ENCODE data around the gene EXOSC10. TPM values are rescaled to one million over a fixed set of nuclear protein-coding genes. Genes with fewer than 3 reads are reported as not detected.

EXOSC10 gene
- polyA plus RNA-seq, 1 of the 3 experiments (the other 2 are of a cell fraction): 62.5 TPM

DNA sequence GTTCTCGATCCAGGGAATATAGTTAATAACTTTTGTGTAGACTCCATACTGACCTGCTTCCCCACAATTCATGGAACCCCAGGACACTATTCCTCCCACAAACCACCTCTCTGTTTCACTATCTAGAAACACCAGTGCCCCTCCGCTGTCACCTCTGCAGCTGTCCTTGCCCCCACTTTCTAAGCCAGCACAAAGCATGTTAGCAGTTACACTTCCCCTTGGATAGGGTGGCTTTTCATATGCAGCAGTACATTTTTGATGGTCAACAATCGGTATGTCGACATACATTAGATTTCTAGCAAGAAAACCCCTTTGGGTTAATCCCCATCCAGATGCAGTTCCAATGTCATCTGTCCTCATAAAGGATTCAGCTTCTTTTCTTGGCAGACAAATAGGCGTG, 72.8 kb downstream of the EXOSC10 start:
- ChIA-PET CTCF (interaction anchor here (1.8 kb wide), 1 partner anchor 11 kb away, joined by 24 read pairs; no protein-coding TSS in a partner anchor), POLR2A (no interaction called here)
- TF ChIP-seq FOSL2 (IDR thresholded peaks at IDR 0.05; ENCODE audit: borderline replicate concordance, low read depth) (no peak), FOXJ3 (CRISPR knock-in tag; IDR thresholded peaks at IDR 0.05) (no peak), TCF12 (IDR thresholded peaks at IDR 0.05) (no peak), YY1 (IDR thresholded peaks at IDR 0.05; ENCODE audit: low read depth) (no peak), NRF1 (IDR thresholded peaks at IDR 0.05; ENCODE audit: low read depth, low read length) (no peak), RFX5 (IDR thresholded peaks at IDR 0.05; ENCODE audit: low read length) (no peak), JUND (IDR thresholded peaks at IDR 0.05) (no peak), TAF1 (IDR thresholded peaks at IDR 0.05; ENCODE audit: borderline replicate concordance, low read depth, low read length) (no peak), NFIC (IDR thresholded peaks at IDR 0.05; ENCODE audit: borderline replicate concordance) (no peak)
- TF ChIP-seq, protein P1, sequence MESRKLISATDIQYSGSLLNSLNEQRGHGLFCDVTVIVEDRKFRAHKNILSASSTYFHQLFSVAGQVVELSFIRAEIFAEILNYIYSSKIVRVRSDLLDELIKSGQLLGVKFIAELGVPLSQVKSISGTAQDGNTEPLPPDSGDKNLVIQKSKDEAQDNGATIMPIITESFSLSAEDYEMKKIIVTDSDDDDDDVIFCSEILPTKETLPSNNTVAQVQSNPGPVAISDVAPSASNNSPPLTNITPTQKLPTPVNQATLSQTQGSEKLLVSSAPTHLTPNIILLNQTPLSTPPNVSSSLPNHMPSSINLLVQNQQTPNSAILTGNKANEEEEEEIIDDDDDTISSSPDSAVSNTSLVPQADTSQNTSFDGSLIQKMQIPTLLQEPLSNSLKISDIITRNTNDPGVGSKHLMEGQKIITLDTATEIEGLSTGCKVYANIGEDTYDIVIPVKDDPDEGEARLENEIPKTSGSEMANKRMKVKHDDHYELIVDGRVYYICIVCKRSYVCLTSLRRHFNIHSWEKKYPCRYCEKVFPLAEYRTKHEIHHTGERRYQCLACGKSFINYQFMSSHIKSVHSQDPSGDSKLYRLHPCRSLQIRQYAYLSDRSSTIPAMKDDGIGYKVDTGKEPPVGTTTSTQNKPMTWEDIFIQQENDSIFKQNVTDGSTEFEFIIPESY (IDR thresholded peaks at IDR 0.05; ENCODE audit: borderline replicate concordance, low read depth): no peak
- H3K4me2 ChIP-seq: no peak overlapping the region
- no peaks in the 10 kb centered on the region for H3K9me2 ChIP-seq
- H3K27me3 ChIP-seq (ENCODE audit: insufficient read depth): no peaks in the 10 kb centered on the region
- DNase-seq: no peak
- H3K4me1 ChIP-seq (ENCODE audit: control insufficient read depth in 1 of 2, insufficient read depth in 2 of 2, low read depth in 1 of 2, low read length in 1 of 2): no peaks in the 10 kb centered on the region
- H3K27ac ChIP-seq (ENCODE audit: low read depth in 2 of 2, low read length in 1 of 2): no peak overlapping the region; a peak in 1 of 4 replicates
- H3K9me3 ChIP-seq: no peaks in the 10 kb centered on the region
- peaks cover 12% of the 10 kb centered on the region for H4K20me1 ChIP-seq (ENCODE audit: insufficient read depth)
- no peak overlapping the region for H3K9ac ChIP-seq
- no peak overlapping the region for H2AFZ ChIP-seq (ENCODE audit: low read depth)
- H3F3A ChIP-seq (replicated peaks; ENCODE audit: insufficient read depth): peaks cover 22% of the 10 kb centered on the region
- 96% methylated on average over 5 of the region's 5 CpGs for WGBS (ENCODE audit: low lambda C conversion rate)
- H3K36me3 ChIP-seq (replicated peaks in 1 of 2; ENCODE audit: control insufficient read depth in 1 of 2, insufficient read depth in 2 of 2, low read length in 1 of 2): peaks cover 53 to 56% of the 10 kb centered on the region in 2 experiments
- H3K4me3 ChIP-seq (ENCODE audit: low read depth in 2 of 2, low read length in 1 of 2): no peak overlapping the region
- H3K79me2 ChIP-seq (ENCODE audit: insufficient read depth): peaks cover 3% of the 10 kb centered on the region; the same call in 1 of the 2 replicates

GRCh38 chr1:11026052-11026451, 73.6 kb downstream of the EXOSC10 start:
- H3K9ac ChIP-seq: no peak overlapping the region
- no peak overlapping the region for H2AFZ ChIP-seq (ENCODE audit: low read depth)
- ChIA-PET POLR2A (no interaction called here), CTCF (interaction anchor here (1.0 kb wide), 1 partner anchor 12 kb away, joined by 3 read pairs; no protein-coding TSS in a partner anchor)
- no peaks in the 10 kb centered on the region for H3K9me2 ChIP-seq
- H3K79me2 ChIP-seq (ENCODE audit: insufficient read depth): peaks cover 7% of the 10 kb centered on the region; the same call in 1 of the 2 replicates
- peaks cover 59 to 65% of the 10 kb centered on the region in 2 experiments for H3K36me3 ChIP-seq (replicated peaks in 1 of 2; ENCODE audit: control insufficient read depth in 1 of 2, insufficient read depth in 2 of 2, low read length in 1 of 2)
- DNase-seq: no peak
- no peaks in the 10 kb centered on the region for H3K9me3 ChIP-seq
- H3K27ac ChIP-seq (ENCODE audit: low read depth in 2 of 2, low read length in 1 of 2): no peak overlapping the region; a peak in 2 of 4 replicates
- H3F3A ChIP-seq (replicated peaks; ENCODE audit: insufficient read depth): peaks cover 26% of the 10 kb centered on the region
- no peak overlapping the region for H3K4me3 ChIP-seq (ENCODE audit: low read depth in 2 of 2, low read length in 1 of 2)
- WGBS (ENCODE audit: low lambda C conversion rate): 93% methylated on average over 1 of the region's 1 CpG
- H3K4me2 ChIP-seq: no peak overlapping the region
- no peaks in the 10 kb centered on the region for H3K4me1 ChIP-seq (ENCODE audit: control insufficient read depth in 1 of 2, insufficient read depth in 2 of 2, low read depth in 1 of 2, low read length in 1 of 2)
- H4K20me1 ChIP-seq (ENCODE audit: insufficient read depth): peaks cover 18% of the 10 kb centered on the region
- H3K27me3 ChIP-seq (ENCODE audit: insufficient read depth): no peaks in the 10 kb centered on the region
- TF ChIP-seq REST (IDR thresholded peaks at IDR 0.05; ENCODE audit: low read depth, low read length) (no peak), NRF1 (IDR thresholded peaks at IDR 0.05; ENCODE audit: low read depth, low read length) (no peak), MXI1 (IDR thresholded peaks at IDR 0.05; ENCODE audit: low read depth, low read length) (no peak), RCOR1 (IDR thresholded peaks at IDR 0.05; ENCODE audit: low read length) (no peak), SMC3 (IDR thresholded peaks at IDR 0.05; ENCODE audit: low read depth, low read length) (no peak), MAX (IDR thresholded peaks at IDR 0.05; ENCODE audit: low read depth) (no peak), GABPA (IDR thresholded peaks at IDR 0.05; ENCODE audit: low read depth) (no peak), RAD21 (IDR thresholded peaks at IDR 0.05; ENCODE audit: low read length) (no peak), POLR2AphosphoS5 (IDR thresholded peaks at IDR 0.05; ENCODE audit: low read depth, low read length) (no peak), ELF1 (IDR thresholded peaks at IDR 0.05) (no peak), JUND (IDR thresholded peaks at IDR 0.05) (no peak), YY1 (IDR thresholded peaks at IDR 0.05; ENCODE audit: low read depth) (no peak)
- TF ChIP-seq, protein P2, sequence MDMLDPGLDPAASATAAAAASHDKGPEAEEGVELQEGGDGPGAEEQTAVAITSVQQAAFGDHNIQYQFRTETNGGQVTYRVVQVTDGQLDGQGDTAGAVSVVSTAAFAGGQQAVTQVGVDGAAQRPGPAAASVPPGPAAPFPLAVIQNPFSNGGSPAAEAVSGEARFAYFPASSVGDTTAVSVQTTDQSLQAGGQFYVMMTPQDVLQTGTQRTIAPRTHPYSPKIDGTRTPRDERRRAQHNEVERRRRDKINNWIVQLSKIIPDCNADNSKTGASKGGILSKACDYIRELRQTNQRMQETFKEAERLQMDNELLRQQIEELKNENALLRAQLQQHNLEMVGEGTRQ (IDR thresholded peaks at IDR 0.05; ENCODE audit: borderline replicate concordance, low read depth, low read length): no peak
- TF ChIP-seq, protein P3, sequence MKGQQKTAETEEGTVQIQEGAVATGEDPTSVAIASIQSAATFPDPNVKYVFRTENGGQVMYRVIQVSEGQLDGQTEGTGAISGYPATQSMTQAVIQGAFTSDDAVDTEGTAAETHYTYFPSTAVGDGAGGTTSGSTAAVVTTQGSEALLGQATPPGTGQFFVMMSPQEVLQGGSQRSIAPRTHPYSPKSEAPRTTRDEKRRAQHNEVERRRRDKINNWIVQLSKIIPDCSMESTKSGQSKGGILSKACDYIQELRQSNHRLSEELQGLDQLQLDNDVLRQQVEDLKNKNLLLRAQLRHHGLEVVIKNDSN (IDR thresholded peaks at IDR 0.05; ENCODE audit: borderline replicate concordance, low read depth): no peak
